ENCODE data around the gene SORCS2.

SORCS2 gene

GRCh38 chr4:7338876-7339623 lies 146.7 kb downstream of the SORCS2 start:
- no peak for DNase-seq (ENCODE audit: low read depth)

DNA sequence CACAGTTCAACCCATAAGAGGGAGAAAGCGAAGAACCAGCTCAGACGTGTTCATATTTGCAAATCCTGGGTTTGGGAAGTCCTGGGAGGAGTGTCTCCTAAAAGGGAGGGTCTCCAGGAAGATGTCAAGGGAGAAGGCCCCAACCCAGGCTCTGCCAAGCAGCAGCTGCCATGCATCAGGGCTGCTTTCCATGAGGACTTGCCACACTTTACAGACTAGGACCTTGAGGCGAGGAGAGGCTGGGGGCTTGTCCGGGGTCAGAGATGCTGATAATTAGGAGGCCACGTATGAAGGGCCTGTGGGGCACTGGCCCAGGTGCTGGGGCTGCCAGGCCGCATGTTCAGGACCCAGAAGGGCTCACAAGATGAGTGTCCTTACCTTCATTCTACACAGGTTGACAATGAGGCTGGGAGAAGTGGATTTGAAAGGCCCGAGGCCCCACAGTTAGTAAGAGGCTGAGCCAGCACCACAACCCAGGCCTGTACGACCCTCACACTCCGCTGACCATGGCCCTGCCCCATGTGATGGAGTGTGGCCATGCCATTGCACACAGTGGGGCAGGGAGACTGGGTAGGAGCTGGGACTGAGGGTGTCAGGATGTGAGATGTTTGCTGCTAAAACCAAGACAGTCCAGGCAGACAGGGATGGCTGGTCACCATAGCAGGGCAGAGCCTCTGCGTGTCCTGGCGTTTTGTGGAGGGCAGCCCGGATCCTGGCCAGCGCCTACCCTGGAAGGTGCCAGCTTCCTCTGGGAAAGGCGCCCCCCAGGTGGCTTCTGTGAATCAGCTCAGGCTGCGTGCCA lies 147.6 kb downstream of the SORCS2 start:
- DNase-seq (ENCODE audit: low read depth), result no peak

DNA sequence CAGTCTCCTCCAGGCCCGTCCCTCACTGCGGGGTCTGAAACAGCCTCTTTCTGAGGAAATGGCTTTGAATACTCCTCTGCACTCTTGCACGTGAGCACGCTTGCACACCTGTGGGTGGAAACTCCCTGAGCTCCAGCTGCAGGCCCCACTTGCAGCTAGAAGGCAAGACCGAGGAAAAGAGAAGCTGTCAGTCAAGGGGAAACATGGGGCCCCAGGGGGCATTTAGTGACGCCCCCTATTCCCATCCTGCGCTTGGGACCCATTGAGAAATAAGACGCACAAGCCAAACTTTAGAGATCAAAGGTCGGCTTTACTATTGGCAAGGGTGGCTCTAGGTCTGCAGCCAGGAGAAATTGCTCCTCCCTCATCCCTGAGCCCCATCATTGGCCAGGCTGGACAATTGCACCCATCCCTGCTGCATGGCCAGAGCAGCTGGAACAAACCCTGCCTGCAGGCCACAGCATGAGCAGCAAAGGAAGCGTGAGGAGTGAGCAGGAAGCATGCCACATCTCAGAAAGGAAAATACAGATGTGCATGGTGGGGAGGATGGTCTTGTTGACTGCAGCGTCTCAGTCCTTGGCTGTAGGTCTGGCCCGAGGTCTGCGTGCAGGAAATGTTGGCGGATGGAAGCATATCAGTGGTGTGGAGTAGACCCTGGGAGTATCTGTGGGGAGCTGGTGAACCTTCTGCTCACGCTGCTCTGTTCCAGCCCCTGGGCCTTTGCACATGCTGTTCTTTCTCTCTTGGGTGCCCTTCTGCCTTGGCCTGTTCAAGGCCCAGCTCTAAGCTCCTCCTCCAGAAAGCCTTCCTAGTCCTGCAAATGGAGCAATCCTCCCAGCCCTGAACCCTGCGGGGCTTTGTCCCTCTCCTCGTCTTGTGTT lies 148.5 kb downstream of the SORCS2 start:
- no peak for DNase-seq (ENCODE audit: low read depth)

DNA sequence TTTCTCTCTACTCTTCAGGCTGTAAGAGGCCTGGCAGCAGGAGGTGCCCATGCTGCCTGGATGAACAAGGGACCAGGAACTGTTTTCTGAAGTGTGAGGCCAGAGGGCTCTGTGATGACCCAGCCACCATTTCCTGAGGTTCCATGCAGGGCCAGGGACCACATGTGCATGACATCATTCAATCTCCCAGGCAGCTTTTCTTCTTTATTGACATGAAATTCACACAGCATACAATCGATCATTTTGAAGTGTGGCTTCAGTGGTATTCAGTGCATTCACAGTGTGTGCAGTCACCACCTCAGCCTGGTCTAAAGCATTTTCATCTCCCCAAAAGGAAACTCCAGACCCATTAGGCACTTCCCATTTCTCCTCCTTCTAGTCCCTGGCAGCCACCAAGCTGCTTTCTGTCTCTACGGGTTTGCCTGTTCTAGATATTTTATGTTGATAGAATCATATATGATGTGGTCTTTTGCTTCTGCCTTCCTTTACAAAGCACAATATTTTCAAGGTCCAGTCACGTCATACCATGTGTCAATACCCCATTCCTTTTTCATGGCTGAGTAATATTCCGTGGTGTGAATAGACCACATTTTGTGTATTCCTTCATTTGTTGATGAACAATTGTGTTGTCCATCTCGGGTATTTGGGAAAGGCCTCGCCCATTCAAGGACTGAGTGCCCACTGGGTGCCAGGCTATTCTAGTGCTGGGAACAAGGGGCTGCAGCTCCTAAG lies 149.3 kb downstream of the SORCS2 start:
- DNase-seq (ENCODE audit: low read depth), result no peak

DNA sequence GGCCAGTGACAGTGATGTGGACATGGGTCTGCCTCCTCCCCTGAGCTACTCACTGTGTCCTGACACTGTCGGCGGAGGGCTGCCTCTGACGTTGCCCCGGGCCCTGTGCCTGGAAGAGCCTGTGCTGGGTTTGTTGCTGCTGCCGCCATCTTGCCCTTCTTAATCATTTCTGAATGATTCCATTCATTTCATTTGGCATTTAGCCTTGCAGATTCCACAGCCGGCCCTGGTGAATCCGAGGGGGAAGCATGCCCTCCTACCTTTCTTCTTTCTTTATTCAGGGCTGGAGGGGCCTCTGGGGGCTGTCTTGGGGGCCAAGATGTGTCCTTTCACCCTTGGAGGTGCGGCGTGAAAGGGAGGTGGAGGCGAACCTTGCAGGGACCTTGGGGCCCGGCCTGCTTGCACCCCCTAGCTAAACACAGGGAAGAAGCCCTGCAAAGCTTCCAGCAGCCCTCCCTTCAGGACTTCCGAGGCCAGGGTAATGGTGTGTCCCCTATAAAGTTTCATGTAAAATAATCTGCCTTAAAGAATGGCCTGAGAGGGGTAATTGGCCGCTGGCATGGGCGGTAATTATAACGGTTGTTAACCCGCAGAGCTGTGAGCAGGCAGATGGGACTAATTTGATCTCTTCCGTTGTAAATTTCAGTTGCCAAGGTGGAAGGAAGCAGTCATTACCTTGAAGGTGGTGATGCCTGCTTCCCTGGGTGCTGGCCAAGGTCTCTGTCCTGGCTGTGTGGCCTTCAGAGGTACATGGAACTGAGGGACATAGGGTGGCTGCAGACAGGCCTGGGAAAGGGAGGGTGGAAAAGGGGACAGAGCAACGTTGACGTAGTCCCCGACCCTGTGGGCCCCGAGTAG lies 150.1 kb downstream of the SORCS2 start:
- no peak for DNase-seq (ENCODE audit: low read depth)

- no peak for DNase-seq (ENCODE audit: low read depth)
Observed at GRCh38 chr4:7343081-7343655, 150.8 kb downstream of the SORCS2 start.

DNA sequence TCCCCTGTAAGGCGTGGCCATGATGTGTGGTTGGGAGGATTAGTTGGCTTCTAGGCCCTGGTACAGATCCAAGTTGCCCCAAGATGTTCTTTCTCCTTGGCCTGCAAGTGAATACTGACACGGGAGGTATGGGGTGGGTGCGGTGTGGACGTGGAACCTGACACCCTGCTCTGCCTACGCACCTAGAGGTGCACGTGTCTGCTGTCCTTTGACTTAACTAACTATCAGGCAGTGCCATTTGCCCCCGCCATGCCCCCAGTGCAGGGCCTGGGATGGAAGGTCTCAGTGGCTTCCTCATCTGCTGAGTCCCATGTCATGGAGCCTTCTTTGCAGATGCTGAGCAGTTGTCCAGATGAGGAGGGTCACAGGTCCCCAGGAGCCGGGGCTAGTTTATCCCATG lies 151.6 kb downstream of the SORCS2 start:
- no peak for DNase-seq (ENCODE audit: low read depth)

DNA sequence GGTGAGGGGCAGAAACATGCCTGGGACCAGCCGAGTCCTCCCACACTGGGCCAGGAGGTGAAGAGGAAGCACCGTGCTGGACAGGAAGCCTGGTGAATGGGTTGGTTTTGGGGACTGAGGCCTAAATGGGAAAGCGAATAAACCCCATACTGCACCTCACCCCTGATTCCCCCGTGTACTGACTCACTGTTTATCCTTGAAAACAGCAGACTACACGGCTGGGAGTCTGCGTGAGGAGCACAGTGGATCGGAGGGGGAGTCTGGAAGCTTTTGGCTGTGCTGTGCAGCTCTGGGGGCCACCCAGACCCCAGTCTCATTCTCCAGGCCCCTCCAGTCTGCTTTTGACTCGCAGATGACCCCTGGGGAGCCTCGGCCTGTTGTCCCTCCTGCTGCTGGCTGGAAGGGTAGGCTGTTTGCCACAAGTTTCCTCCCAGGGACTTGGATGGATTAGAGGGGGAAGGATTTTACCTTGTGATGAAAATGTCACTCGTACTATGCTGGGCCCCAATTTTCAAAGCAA lies 152.4 kb downstream of the SORCS2 start:
- DNase-seq (ENCODE audit: low read depth), result no peak

DNA sequence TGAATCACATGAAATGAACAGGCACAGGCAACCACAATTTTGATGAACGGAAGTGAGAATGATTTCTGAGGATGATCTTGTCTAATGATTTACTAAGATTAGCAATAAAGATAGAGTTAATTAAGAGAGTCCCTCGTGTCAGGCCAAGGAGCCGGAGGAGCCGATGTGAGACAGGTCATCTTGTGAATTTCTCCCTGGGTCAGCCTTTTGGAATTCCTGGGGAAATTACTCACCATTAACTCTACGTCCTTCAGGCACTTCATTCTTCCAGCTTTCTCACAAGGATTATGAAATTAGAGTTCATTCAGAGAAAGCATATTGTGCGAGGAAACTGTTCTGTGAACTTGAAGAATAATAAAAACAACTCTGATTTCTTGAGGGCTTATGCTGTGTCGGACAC lies 155.6 kb downstream of the SORCS2 start:
- no peak for DNase-seq (ENCODE audit: low read depth)

GRCh38 chr4:7348946-7349900 lies 156.9 kb downstream of the SORCS2 start:
- DNase-seq (ENCODE audit: low read depth), result no peak

DNA sequence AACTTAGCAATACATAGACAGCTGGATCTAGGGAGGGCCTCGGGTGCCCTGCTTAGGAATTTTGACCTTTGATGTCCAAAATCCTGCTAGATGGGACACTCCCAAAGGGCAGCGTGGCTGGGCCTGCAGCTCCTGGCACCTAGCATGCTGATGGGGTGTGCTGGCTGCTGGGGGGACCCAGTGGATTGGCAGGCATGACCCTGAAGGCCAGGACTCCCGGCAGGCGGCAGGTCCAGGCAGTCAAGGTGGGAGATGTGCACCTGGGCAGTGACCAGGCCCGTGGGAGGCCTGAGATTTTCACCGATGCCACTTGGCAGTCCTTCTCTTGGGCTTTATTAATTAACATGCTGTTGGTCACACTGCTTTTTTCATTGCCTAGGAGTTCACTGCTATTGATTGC lies 158.1 kb downstream of the SORCS2 start:
- DNase-seq (ENCODE audit: low read depth), result no peak

DNA sequence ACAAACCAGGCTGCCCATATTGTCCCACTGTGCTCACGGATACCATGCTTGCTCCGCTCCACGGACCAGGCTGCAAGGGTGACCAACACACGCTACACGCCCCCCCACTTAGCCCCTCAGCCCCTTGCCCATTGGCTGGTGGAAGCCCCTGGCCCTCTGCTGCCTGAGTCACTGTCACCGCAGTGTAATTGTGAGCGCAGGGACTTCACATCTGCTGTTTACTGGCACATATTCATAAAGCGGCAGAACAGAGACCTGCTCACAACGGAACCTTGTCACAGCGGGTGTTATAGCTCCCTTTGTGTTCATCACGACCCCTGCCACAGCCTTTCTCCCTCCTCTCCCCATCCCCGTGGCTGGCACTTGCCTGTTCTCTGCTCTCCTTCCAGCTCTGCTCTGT lies 158.7 kb downstream of the SORCS2 start:
- DNase-seq (ENCODE audit: low read depth), result no peak

- no peak for DNase-seq (ENCODE audit: low read depth)
Observed at GRCh38 chr4:7352486-7352885, 160.1 kb downstream of the SORCS2 start.

- no peak for DNase-seq (ENCODE audit: low read depth)
Observed at GRCh38 chr4:7353046-7353790, 160.9 kb downstream of the SORCS2 start.

- DNase-seq (ENCODE audit: low read depth), result no peak
Observed at GRCh38 chr4:7353846-7354610, 161.7 kb downstream of the SORCS2 start.

- DNase-seq (ENCODE audit: low read depth), result no peak
Observed at GRCh38 chr4:7354927-7355326, 162.6 kb downstream of the SORCS2 start.

DNA sequence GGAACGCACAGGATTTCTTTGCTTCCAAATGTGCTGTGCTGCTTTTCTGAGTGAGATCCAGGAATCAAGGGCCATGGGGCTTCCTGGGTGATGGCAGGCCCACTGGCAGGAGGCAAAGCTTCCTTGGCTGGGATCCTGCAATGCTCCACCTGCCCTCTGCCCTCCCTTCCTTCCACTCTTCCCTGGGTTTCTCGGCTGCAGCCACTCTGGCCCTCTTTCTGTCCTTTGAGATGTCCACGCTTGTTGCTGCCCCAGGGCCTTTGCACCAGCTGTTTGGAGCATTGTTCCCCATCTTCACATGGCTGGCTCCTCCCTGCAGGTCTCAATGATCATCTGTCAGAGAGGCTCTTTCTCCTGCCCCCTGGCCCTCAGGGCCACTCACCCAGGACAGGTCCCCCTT lies 163.5 kb downstream of the SORCS2 start:
- no peak for DNase-seq (ENCODE audit: low read depth)
